ENCODE results near the gene FBXO33. TPM values are rescaled to one million over a fixed set of nuclear protein-coding genes. Genes with fewer than 3 reads are reported as not detected.

The FBXO33 gene
- polyA plus RNA-seq, 3 donors: 9.0 to 14.8 (median 14.1) TPM

DNA sequence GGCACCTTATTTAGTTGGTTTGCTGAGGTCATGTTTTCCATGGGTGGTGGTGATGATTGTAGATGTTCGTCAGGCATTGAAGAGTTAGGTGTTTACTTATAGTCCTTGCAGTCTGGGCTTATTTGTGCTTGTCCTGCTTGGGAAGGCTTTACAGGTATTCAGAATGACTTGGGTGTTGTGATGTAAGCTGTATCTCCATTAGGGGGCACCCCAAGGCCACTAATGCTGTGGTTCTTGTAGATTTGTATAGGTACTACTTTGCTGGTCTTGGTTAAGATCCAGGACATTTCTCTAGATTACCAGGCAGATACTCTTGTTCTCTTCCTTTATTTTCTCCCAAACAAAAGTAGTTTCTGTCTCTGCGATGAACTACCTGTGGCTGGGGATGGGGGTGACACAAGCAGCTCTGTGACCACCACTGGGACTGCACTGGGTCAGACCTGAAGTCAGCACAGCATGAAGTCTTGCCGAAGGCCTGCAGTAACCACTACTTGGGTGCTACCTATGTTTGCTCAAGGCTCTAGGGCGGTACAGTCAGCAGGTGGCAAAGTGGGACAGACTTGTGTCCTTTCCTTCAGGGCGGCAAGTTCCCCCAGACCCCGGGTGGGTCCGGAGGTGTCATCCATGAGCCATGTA, 35.8 kb upstream of the FBXO33 start:
- H3K79me2 ChIP-seq (ENCODE audit: insufficient read depth, low read length): no peaks in the 10 kb centered on the region
- H3K4me2 ChIP-seq (replicated peaks; ENCODE audit: extremely low read depth, low read length, poor library complexity, severe bottlenecking): no peak overlapping the region
- H3K27me3 ChIP-seq (ENCODE audit: control insufficient read depth in 2 of 2, insufficient read depth in 2 of 2, low read length in 2 of 2): peaks cover 2 to 7% of the 10 kb centered on the region in 2 donors
- H3K9ac ChIP-seq (ENCODE audit: insufficient read depth, low read length, poor library complexity, severe bottlenecking): no peak overlapping the region
- H2AFZ ChIP-seq (ENCODE audit: insufficient read depth, low read depth, low read length, poor library complexity, severe bottlenecking): no peak overlapping the region
- H3K36me3 Mint-ChIP-seq: peaks cover 0 to 5% of the 10 kb centered on the region in 2 donors
- peaks cover 7 to 16% (median 14%) of the 10 kb centered on the region in 3 donors for H3K27me3 Mint-ChIP-seq (ENCODE audit: low read depth in 3 of 3)
- 90% methylated on average over 6 of the region's 7 CpGs for WGBS (ENCODE audit: insufficient coverage)
- no peak overlapping the region for H3K27ac ChIP-seq (ENCODE audit: low read depth in 1 of 2, low read length in 2 of 2)
- H3K4me1 Mint-ChIP-seq: peaks cover 29% of the 10 kb centered on the region
- no peaks in the 10 kb centered on the region for H3K9me3 ChIP-seq (replicated peaks in 1 of 2; ENCODE audit: control insufficient read depth in 1 of 2, insufficient read depth in 1 of 2, low read length in 2 of 2)
- H3K27ac Mint-ChIP-seq: no peak overlapping the region
- no peak overlapping the region for H3K4me3 ChIP-seq (replicated peaks in 1 of 3; ENCODE audit: low read depth in 2 of 3, low read length in 3 of 3)
- H3K4me1 ChIP-seq (ENCODE audit: control insufficient read depth in 1 of 2, insufficient read depth in 2 of 2, low read length in 2 of 2): peaks cover 13 to 20% of the 10 kb centered on the region in 2 donors
- H4K20me1 ChIP-seq (ENCODE audit: insufficient read depth, low read length): no peaks in the 10 kb centered on the region
- peak; percentile 6 to 33 (median 17) for DNase-seq
- H3K4me3 Mint-ChIP-seq: no peak overlapping the region
- H3K36me3 ChIP-seq (replicated peaks in 1 of 2; ENCODE audit: control insufficient read depth in 1 of 2, insufficient read depth in 2 of 2, low read length in 2 of 2): no peaks in the 10 kb centered on the region
- intact Hi-C loops (cut with micrococcal nuclease): no loop called here
- TF ChIP-seq, protein P1, sequence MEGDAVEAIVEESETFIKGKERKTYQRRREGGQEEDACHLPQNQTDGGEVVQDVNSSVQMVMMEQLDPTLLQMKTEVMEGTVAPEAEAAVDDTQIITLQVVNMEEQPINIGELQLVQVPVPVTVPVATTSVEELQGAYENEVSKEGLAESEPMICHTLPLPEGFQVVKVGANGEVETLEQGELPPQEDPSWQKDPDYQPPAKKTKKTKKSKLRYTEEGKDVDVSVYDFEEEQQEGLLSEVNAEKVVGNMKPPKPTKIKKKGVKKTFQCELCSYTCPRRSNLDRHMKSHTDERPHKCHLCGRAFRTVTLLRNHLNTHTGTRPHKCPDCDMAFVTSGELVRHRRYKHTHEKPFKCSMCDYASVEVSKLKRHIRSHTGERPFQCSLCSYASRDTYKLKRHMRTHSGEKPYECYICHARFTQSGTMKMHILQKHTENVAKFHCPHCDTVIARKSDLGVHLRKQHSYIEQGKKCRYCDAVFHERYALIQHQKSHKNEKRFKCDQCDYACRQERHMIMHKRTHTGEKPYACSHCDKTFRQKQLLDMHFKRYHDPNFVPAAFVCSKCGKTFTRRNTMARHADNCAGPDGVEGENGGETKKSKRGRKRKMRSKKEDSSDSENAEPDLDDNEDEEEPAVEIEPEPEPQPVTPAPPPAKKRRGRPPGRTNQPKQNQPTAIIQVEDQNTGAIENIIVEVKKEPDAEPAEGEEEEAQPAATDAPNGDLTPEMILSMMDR (IDR thresholded peaks at IDR 0.05): peak; percentile 58
- peaks cover 0 to 3% (median 2%) of the 10 kb centered on the region in 7 donors for H3K9me3 Mint-ChIP-seq

GRCh38 chr14:39459795-39460478, 27.7 kb upstream of the FBXO33 start:
- Mint-ChIP-seq H3K4me1 (no peaks in the 10 kb centered on the region), H3K36me3 (no peaks in the 10 kb centered on the region), H3K4me3 (no peak overlapping the region), H3K27ac (no peak overlapping the region), H3K9me3 (peaks cover 0 to 6% (median 0%) of the 10 kb centered on the region in 7 donors), H3K27me3 (ENCODE audit: low read depth in 3 of 3) (peaks cover 4 to 14% (median 12%) of the 10 kb centered on the region in 3 donors)
- DNase-seq: no peak
- Histone ChIP-seq H3K9ac (ENCODE audit: insufficient read depth, low read length, poor library complexity, severe bottlenecking) (no peak overlapping the region), H4K20me1 (ENCODE audit: insufficient read depth, low read length) (no peaks in the 10 kb centered on the region), H3K4me2 (replicated peaks; ENCODE audit: extremely low read depth, low read length, poor library complexity, severe bottlenecking) (no peak overlapping the region), H3K79me2 (ENCODE audit: insufficient read depth, low read length) (no peaks in the 10 kb centered on the region), H3K4me1 (ENCODE audit: control insufficient read depth in 1 of 2, insufficient read depth in 2 of 2, low read length in 2 of 2) (no peaks in the 10 kb centered on the region), H3K36me3 (replicated peaks in 1 of 2; ENCODE audit: control insufficient read depth in 1 of 2, insufficient read depth in 2 of 2, low read length in 2 of 2) (no peaks in the 10 kb centered on the region), H2AFZ (ENCODE audit: insufficient read depth, low read depth, low read length, poor library complexity, severe bottlenecking) (no peak overlapping the region), H3K27me3 (ENCODE audit: control insufficient read depth in 2 of 2, insufficient read depth in 2 of 2, low read length in 2 of 2) (peaks cover 2 to 5% of the 10 kb centered on the region in 2 donors), H3K27ac (ENCODE audit: low read depth in 1 of 2, low read length in 2 of 2) (no peak overlapping the region), H3K9me3 (replicated peaks in 1 of 2; ENCODE audit: control insufficient read depth in 1 of 2, insufficient read depth in 1 of 2, low read length in 2 of 2) (no peaks in the 10 kb centered on the region), H3K4me3 (replicated peaks in 1 of 3; ENCODE audit: low read depth in 2 of 3, low read length in 3 of 3) (no peak overlapping the region)
- no CpG with 5 or more reads among the region's 1 CpG for WGBS (ENCODE audit: insufficient coverage)
- TF ChIP-seq, protein P1 (IDR thresholded peaks at IDR 0.05): no peak
- intact Hi-C loops (cut with micrococcal nuclease): no loop called here
